HG03135 (cell line): ENCODE data around the gene PLA2G15.
"Not testable (repeated sequence)": the region's sequence is repeated elsewhere in the genome, so short reads cannot be mapped to it uniquely, and the experiment has no call there.

Experiments
- ATAC-seq: cut with Tn5 transposase; IDR thresholded peaks from one replicate; pipeline ENCODE4 v1.9.1; 2021; ENCODE audit warnings: mild to moderate bottlenecking, moderate library complexity; ENCODE audit not compliant: unreplicated experiment

The PLA2G15 gene

GRCh38 chr16:68275611-68276191 is 30.5 kb downstream of the PLA2G15 start:
- no peak for ATAC-seq

- no peak for ATAC-seq
Observed at GRCh38 chr16:68276223-68276622, 31.1 kb downstream of the PLA2G15 start.

- ATAC-seq = no peak
Observed at GRCh38 chr16:68279726-68280558, 34.8 kb downstream of the PLA2G15 start.

- no peak for ATAC-seq
Observed at GRCh38 chr16:68281368-68282063, 36.3 kb downstream of the PLA2G15 start.

GRCh38 chr16:68282064-68282452 is 36.9 kb downstream of the PLA2G15 start:
- no peak for ATAC-seq

GRCh38 chr16:68283346-68283745 is 38.2 kb downstream of the PLA2G15 start:
- no peak for ATAC-seq

- no peak for ATAC-seq
Observed at GRCh38 chr16:68283801-68284598, 38.8 kb downstream of the PLA2G15 start.

- peak; percentile 54 for ATAC-seq
Observed at GRCh38 chr16:68284847-68285246, 39.7 kb downstream of the PLA2G15 start.

GRCh38 chr16:68285683-68286082 is 40.5 kb downstream of the PLA2G15 start:
- no peak for ATAC-seq

GRCh38 chr16:68286153-68287074 is 41.2 kb downstream of the PLA2G15 start:
- no peak for ATAC-seq

GRCh38 chr16:68287276-68288251 is 42.4 kb downstream of the PLA2G15 start:
- no peak for ATAC-seq

- ATAC-seq = no peak
Observed at GRCh38 chr16:68288252-68288650, 43.1 kb downstream of the PLA2G15 start.

GRCh38 chr16:68288796-68289195 is 43.6 kb downstream of the PLA2G15 start:
- not testable (repeated sequence) for ATAC-seq

- no peak for ATAC-seq
Observed at GRCh38 chr16:68289202-68289601, 44.0 kb downstream of the PLA2G15 start.

GRCh38 chr16:68289621-68290329 is 44.6 kb downstream of the PLA2G15 start:
- ATAC-seq = peak; percentile 82

- ATAC-seq = no peak
Observed at GRCh38 chr16:68290450-68290849, 45.3 kb downstream of the PLA2G15 start.

GRCh38 chr16:68291227-68291626 is 46.1 kb downstream of the PLA2G15 start:
- no peak for ATAC-seq

GRCh38 chr16:68292425-68292824 is 47.3 kb downstream of the PLA2G15 start:
- no peak for ATAC-seq
